NCI-H1930 (cell line): ENCODE results near the gene RGCC.

Experiments
- DNase-seq, 2 experiments: peaks; one replicate each; lab custom pipeline; 2025; lab: John Stamatoyannopoulos, UW

RGCC gene

GRCh38 chr13:41516166-41516565 lies 58.8 kb downstream of the RGCC start:
- no peak for DNase-seq

- no peak for DNase-seq
Observed at GRCh38 chr13:41516760-41517159, 59.4 kb downstream of the RGCC start.

- DNase-seq = no peak
Observed at GRCh38 chr13:41520016-41520659, 62.8 kb downstream of the RGCC start.
